ENCODE measurements around the gene MT1F. TPM values are rescaled to one million over a fixed set of nuclear protein-coding genes. Genes with fewer than 3 reads are reported as not detected.

Gene MT1F
- polyA plus RNA-seq, 3 donors = 53.1 to 66.4 (median 65.7) TPM

- no peak for DNase-seq
Observed at GRCh38 chr16:56684926-56685590, 27.3 kb downstream of the MT1F start.

- DNase-seq = no peak
Observed at GRCh38 chr16:56686758-56687157, 29.0 kb downstream of the MT1F start.

GRCh38 chr16:56688762-56689161 lies 31.0 kb downstream of the MT1F start:
- no peak for DNase-seq

- no peak for DNase-seq
Observed at GRCh38 chr16:56689171-56689570, 31.4 kb downstream of the MT1F start.

- DNase-seq = no peak
Observed at GRCh38 chr16:56690420-56691122, 32.8 kb downstream of the MT1F start.

- peak; percentile 57 for DNase-seq
Observed at GRCh38 chr16:56691885-56692284, 34.1 kb downstream of the MT1F start.

- DNase-seq = no peak
Observed at GRCh38 chr16:56695246-56695645, 37.5 kb downstream of the MT1F start.

GRCh38 chr16:56697456-56698155 lies 39.8 kb downstream of the MT1F start:
- DNase-seq = no peak

GRCh38 chr16:56700195-56700594 lies 42.4 kb downstream of the MT1F start:
- no peak for DNase-seq

GRCh38 chr16:56700631-56701030 lies 42.9 kb downstream of the MT1F start:
- DNase-seq = no peak

GRCh38 chr16:56701534-56701933 lies 43.8 kb downstream of the MT1F start:
- no peak for DNase-seq

- DNase-seq = no peak
Observed at GRCh38 chr16:56702836-56703235, 45.1 kb downstream of the MT1F start.

Other genes with a start within 250 kb of the MT1F start
- 100 to 1,000 TPM; 121 to 138 (median 136) TPM for gene AMFR, start 232.4 kb upstream of the MT1F start, polyA plus RNA-seq (ENCODE audit: insufficient read length in 3 of 3)
- gene NUDT21, start 206.6 kb upstream of the MT1F start, polyA plus RNA-seq (ENCODE audit: insufficient read length in 3 of 3) = 100 to 1,000 TPM; 117 to 129 (median 123) TPM
- 10 to 100 TPM; 34.7 to 42.1 (median 39.8) TPM for gene OGFOD1, start 206.4 kb upstream of the MT1F start, polyA plus RNA-seq (ENCODE audit: insufficient read length in 3 of 3)
- 100 to 1,000 TPM in 1 of 3 donors, 10 to 100 TPM in 2; 67.3 to 114 (median 97.6) TPM for gene BBS2, start 137.9 kb upstream of the MT1F start, polyA plus RNA-seq (ENCODE audit: insufficient read length in 3 of 3)
- not detected for gene MT4, start 92.9 kb upstream of the MT1F start, polyA plus RNA-seq (ENCODE audit: insufficient read length in 3 of 3)
- 1 to 10 TPM in 2 of 3 donors, not detected in 1; 1.9 to 2.5 TPM for gene MT3, start 68.4 kb upstream of the MT1F start, polyA plus RNA-seq (ENCODE audit: insufficient read length in 3 of 3)
- gene MT2A, start 49.4 kb upstream of the MT1F start, polyA plus RNA-seq (ENCODE audit: insufficient read length in 3 of 3) = 10 to 100 TPM; 26.6 to 27.3 (median 26.9) TPM
- gene MT1E, start 32.2 kb upstream of the MT1F start, polyA plus RNA-seq (ENCODE audit: insufficient read length in 3 of 3) = 10 to 100 TPM; 18.0 to 44.4 (median 23.6) TPM
- gene MT1M, start 25.3 kb upstream of the MT1F start, polyA plus RNA-seq (ENCODE audit: insufficient read length in 3 of 3) = under 1 TPM in 1 of 3 donors, not detected in 2; 0.26 TPM
- gene MT1A, start 19.3 kb upstream of the MT1F start, polyA plus RNA-seq (ENCODE audit: insufficient read length in 3 of 3) = not detected
- gene MT1B, start 6.1 kb upstream of the MT1F start, polyA plus RNA-seq (ENCODE audit: insufficient read length in 3 of 3) = not detected
- gene MT1G, start 10.1 kb downstream of the MT1F start, polyA plus RNA-seq (ENCODE audit: insufficient read length in 3 of 3) = 10 to 100 TPM; 30.1 to 89.3 (median 51.8) TPM
- 10 to 100 TPM in 2 of 3 donors, 1 to 10 TPM in 1; 5.8 to 27.8 (median 18.4) TPM for gene MT1H, start 11.9 kb downstream of the MT1F start, polyA plus RNA-seq (ENCODE audit: insufficient read length in 3 of 3)
- 10 to 100 TPM; 23.6 to 30.3 (median 28.1) TPM for gene MT1X, start 24.5 kb downstream of the MT1F start, polyA plus RNA-seq (ENCODE audit: insufficient read length in 3 of 3)
- gene NUP93, start 72.2 kb downstream of the MT1F start, polyA plus RNA-seq (ENCODE audit: insufficient read length in 3 of 3) = 10 to 100 TPM; 84.3 to 96.6 (median 89.1) TPM
- 10 to 100 TPM; 15.8 to 32.0 (median 27.7) TPM for gene SLC12A3, start 207.2 kb downstream of the MT1F start, polyA plus RNA-seq (ENCODE audit: insufficient read length in 3 of 3)